Kidney (tissue), 14 donors: ENCODE data around the gene EIF4A2. TPM values are rescaled to one million over a fixed set of nuclear protein-coding genes. Genes with fewer than 3 reads are reported as not detected.

Source experiments
- DNase-seq, 5 donors: peaks; one replicate each; pipeline ENCODE4 v3.0.0-alpha.2; 2013 to 2020
- FAIRE-seq: peaks from 2 replicates; lab custom pipeline; 2012; peaks lifted over from hg19 to GRCh38; lab: Jason Lieb, UNC
- H3K27ac ChIP-seq, 2 donors: one replicate each; pipeline ENCODE4 v1.7.0; 2013; ENCODE audit warnings: low read depth in 2 of 2, low read length in 2 of 2, inconsistent platforms in 1 of 2
- H3K27me3 ChIP-seq: one replicate; pipeline ENCODE4 v1.7.1; 2013; ENCODE audit warnings: low read length, inconsistent platforms; ENCODE audit not compliant: control insufficient read depth, insufficient read depth
- H3K36me3 ChIP-seq, 3 donors: one replicate each; pipeline versions ENCODE4 v1.7.0 to v1.7.1; 2013; ENCODE audit warnings: low read length in 3 of 3, control low read depth in 1 of 3, inconsistent platforms in 1 of 3; ENCODE audit not compliant: insufficient read depth in 3 of 3, control insufficient read depth in 2 of 3
- H3K4me1 ChIP-seq, 3 donors: one replicate each; pipeline versions ENCODE4 v1.7.0 to v1.7.1; 2013; ENCODE audit warnings: low read length in 3 of 3, inconsistent platforms in 1 of 3, low read depth in 1 of 3; ENCODE audit not compliant: control insufficient read depth in 2 of 3, insufficient read depth in 2 of 3
- H3K4me3 ChIP-seq, 3 donors: one replicate each; pipeline versions ENCODE4 v1.7.0 to v1.8.1; 2013; ENCODE audit warnings: low read length in 3 of 3, control low read depth in 1 of 3, inconsistent platforms in 1 of 3
- H3K9ac ChIP-seq, 3 donors: one replicate each; pipeline versions ENCODE4 v1.7.0 to v1.7.1; 2013; ENCODE audit warnings: low read length in 3 of 3, control low read depth in 1 of 3, inconsistent platforms in 1 of 3
- H3K9me3 ChIP-seq, 3 donors: one replicate each; pipeline versions ENCODE4 v1.7.0 to v1.7.1; 2013; ENCODE audit warnings: low read length in 3 of 3, control low read depth in 1 of 3, inconsistent platforms in 1 of 3; ENCODE audit not compliant: control insufficient read depth in 2 of 3, insufficient read depth in 1 of 3
- CTCF ChIP-seq: IDR thresholded peaks from 3 replicates; pipeline ENCODE4 v1.5.1; 2012; ENCODE audit warnings: mild to moderate bottlenecking, moderate library complexity, borderline replicate concordance; ENCODE audit not compliant: insufficient read depth; ENCODE audit errors: extremely low read depth
- intact Hi-C: fragments of 100-400 bp; cut with DNase I; formaldehyde crosslinking; loops from one replicate; pipeline ENCODE4 v1.11.1; 2022
- polyA plus RNA-seq: library from polyadenylated mRNA; stranded (reverse); fragments of 350-450 nt; fragmentation: Illumina TruSeq; extraction: RNeasy Lipid Tissue Mini Kit (QIAGEN cat#74804); gene quantifications from one replicate; pipeline ENCODE4 v1.2.3, GENCODE V29; 2014; ENCODE audit warnings: low read depth, low replicate concordance; ENCODE audit not compliant: insufficient read depth
- total RNA-seq: library from RNA; stranded (reverse); fragmentation: NEBNext Ultra II Directional; extraction: Animal tissue kit (Norgen Biotek cat#: 25700); gene quantifications from one replicate; pipeline ENCODE4 v1.2.1, GENCODE V29; 2021
- donor health status: control.
- donor health status: control.
- donor health status: control.
- donor health status: control.
- donor health status: control.
- donor health status: DM: yes; HTN: yes; CAD: no.
- donor health status: Normal renal cell carcinoma (clear cell type).

The EIF4A2 gene
- total and polyA plus RNA-seq, 2 donors from 2014 or later = 310 to 333 TPM

- Histone ChIP-seq H3K9me3 (no peaks in the 10 kb centered on the region), H3K27ac (no peak overlapping the region), H3K27me3 (no peaks in the 10 kb centered on the region), H3K4me1 (no peaks in the 10 kb centered on the region), H3K9ac (no peak overlapping the region), H3K36me3 (no peaks in the 10 kb centered on the region), H3K4me3 (no peak overlapping the region)
- intact Hi-C loops = no loop called here
- no peak for DNase-seq
- no peak for FAIRE-seq
- TF ChIP-seq CTCF = no peak
Observed at GRCh38 chr3:186759231-186759930, 24.0 kb upstream of the EIF4A2 start.

- H3K9me3 ChIP-seq = no peaks in the 10 kb centered on the region
- FAIRE-seq (no peak), DNase-seq (peak in 2 of 5 donors; percentile 41 to 63)
- H3K9ac ChIP-seq = no peak overlapping the region
- H3K4me3 ChIP-seq = no peak overlapping the region
- no peak for TF ChIP-seq CTCF
- H3K4me1 ChIP-seq = no peaks in the 10 kb centered on the region
- no peak overlapping the region for H3K27ac ChIP-seq
- no peaks in the 10 kb centered on the region for H3K36me3 ChIP-seq
- H3K27me3 ChIP-seq = no peaks in the 10 kb centered on the region
- intact Hi-C loops = no loop called here
Observed at GRCh38 chr3:186760141-186760833, 23.1 kb upstream of the EIF4A2 start.

GRCh38 chr3:186760897-186761447, 22.4 kb upstream of the EIF4A2 start:
- no peak for FAIRE-seq

More at GRCh38 chr3:186760897-186761447, 22.4 kb upstream of the EIF4A2 start:
- no peaks in the 10 kb centered on the region for H3K9me3 ChIP-seq
- DNase-seq = no peak
- TF ChIP-seq CTCF = no peak
- H3K27me3 ChIP-seq = no peaks in the 10 kb centered on the region
- no peak overlapping the region for H3K9ac ChIP-seq
- intact Hi-C loops = no loop called here
- H3K36me3 ChIP-seq = no peaks in the 10 kb centered on the region
- no peak overlapping the region for H3K4me3 ChIP-seq
- H3K27ac ChIP-seq = no peak overlapping the region
- H3K4me1 ChIP-seq = no peaks in the 10 kb centered on the region
